ENCODE results near the gene ARSB.

ARSB gene

DNA sequence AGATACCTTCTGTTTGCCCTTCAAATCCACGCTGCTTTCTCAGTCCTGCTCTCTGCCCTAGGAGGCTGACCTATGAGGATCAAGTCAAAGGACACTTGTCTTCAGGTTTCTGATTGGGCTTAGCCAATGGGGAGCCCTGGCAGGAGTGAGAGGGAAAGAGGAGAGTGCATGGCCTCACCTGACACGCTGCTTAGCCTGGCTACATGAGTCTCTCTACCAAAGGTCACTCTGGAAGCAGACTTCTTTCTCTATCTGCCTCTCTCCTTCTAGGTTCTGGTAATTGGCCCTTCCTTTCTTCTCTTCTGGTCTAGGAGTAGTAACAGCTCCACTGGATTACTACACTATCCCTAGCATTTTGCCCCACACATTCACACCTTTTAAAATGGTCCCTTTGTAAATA is 13.1 kb downstream of the ARSB start:
- TF ChIP-seq, protein P1, sequence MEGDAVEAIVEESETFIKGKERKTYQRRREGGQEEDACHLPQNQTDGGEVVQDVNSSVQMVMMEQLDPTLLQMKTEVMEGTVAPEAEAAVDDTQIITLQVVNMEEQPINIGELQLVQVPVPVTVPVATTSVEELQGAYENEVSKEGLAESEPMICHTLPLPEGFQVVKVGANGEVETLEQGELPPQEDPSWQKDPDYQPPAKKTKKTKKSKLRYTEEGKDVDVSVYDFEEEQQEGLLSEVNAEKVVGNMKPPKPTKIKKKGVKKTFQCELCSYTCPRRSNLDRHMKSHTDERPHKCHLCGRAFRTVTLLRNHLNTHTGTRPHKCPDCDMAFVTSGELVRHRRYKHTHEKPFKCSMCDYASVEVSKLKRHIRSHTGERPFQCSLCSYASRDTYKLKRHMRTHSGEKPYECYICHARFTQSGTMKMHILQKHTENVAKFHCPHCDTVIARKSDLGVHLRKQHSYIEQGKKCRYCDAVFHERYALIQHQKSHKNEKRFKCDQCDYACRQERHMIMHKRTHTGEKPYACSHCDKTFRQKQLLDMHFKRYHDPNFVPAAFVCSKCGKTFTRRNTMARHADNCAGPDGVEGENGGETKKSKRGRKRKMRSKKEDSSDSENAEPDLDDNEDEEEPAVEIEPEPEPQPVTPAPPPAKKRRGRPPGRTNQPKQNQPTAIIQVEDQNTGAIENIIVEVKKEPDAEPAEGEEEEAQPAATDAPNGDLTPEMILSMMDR (IDR thresholded peaks at IDR 0.05) = no peak
- no peak for TF ChIP-seq ZFX (IDR thresholded peaks at IDR 0.05; ENCODE audit: borderline replicate concordance)
- no peak overlapping the region for H3K27ac ChIP-seq

- no peak overlapping the region for H3K27ac ChIP-seq
Measured at GRCh38 chr5:78968781-78969180, 16.3 kb downstream of the ARSB start.

DNA sequence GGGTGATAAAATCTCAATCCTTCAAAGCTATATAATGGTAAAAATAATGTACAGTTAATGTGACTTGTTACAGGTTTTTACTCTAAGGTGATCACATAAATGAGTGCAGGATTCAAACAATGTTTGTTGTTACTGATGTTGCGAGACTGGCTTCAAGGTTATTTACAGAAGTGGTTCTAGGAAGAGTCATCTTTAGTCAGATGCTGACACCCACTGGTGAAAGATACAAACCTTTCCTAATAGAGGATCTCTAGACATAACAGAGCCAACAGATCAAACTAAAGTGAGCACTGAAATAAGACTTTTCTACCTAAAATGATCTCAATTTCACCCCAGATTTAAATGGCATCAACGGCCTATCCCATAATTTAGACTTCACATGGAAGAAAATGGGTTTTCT is 20.2 kb downstream of the ARSB start:
- no peak for TF ChIP-seq ZFX (IDR thresholded peaks at IDR 0.05; ENCODE audit: borderline replicate concordance)
- TF ChIP-seq, protein P1 (IDR thresholded peaks at IDR 0.05) = peak; percentile 54
- H3K27ac ChIP-seq = no peak overlapping the region

More at GRCh38 chr5:78968781-78969180, 16.3 kb downstream of the ARSB start:
- TF ChIP-seq, protein P1 (IDR thresholded peaks at IDR 0.05) = no peak

- TF ChIP-seq, protein P1 (IDR thresholded peaks at IDR 0.05) = no peak
- no peak for TF ChIP-seq ZFX (IDR thresholded peaks at IDR 0.05; ENCODE audit: borderline replicate concordance)
- H3K27ac ChIP-seq = no peak overlapping the region
Measured at GRCh38 chr5:78961743-78962142, 23.4 kb downstream of the ARSB start.

GRCh38 chr5:78959767-78960166 is 25.3 kb downstream of the ARSB start:
- no peak overlapping the region for H3K27ac ChIP-seq
- TF ChIP-seq ZFX (IDR thresholded peaks at IDR 0.05; ENCODE audit: borderline replicate concordance) = no peak
- TF ChIP-seq, protein P1 (IDR thresholded peaks at IDR 0.05) = no peak

GRCh38 chr5:78958672-78959445 is 26.3 kb downstream of the ARSB start:
- TF ChIP-seq ZFX (IDR thresholded peaks at IDR 0.05; ENCODE audit: borderline replicate concordance) = no peak
- TF ChIP-seq, protein P1 (IDR thresholded peaks at IDR 0.05) = no peak
- no peak overlapping the region for H3K27ac ChIP-seq

- TF ChIP-seq, protein P1 (IDR thresholded peaks at IDR 0.05) = no peak
- no peak for TF ChIP-seq ZFX (IDR thresholded peaks at IDR 0.05; ENCODE audit: borderline replicate concordance)
- H3K27ac ChIP-seq = no peak overlapping the region
Measured at GRCh38 chr5:78956901-78957300, 28.2 kb downstream of the ARSB start.

Measured in 22Rv1 (cell line).